ENCODE data around the gene USP28.

DNA sequence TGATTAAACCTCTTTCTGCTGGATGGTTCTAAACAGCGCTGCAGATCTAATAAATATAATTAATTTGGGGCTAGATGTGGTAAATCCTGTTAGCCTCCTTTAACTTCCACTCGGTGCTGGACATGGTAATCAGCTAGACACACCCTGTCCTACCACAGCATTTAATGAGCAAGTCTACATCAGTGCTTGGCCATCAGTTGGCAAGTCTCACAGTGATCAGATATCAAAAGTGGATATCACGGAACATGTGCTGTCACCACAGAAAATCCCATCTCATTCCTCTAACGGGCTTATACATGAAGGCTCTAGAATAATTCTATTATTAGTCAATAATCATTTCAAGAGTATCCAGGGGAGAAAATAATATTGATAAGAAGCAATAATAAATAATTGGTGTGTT, 5.6 kb upstream of the USP28 start:
- TF ChIP-seq POLR2A (IDR thresholded peaks at IDR 0.05; ENCODE audit: low read depth, low read length), result no peak
- no peak for TF ChIP-seq TAF1 (IDR thresholded peaks at IDR 0.05; ENCODE audit: borderline replicate concordance, low read depth, low read length)
